Measurements from ENCODE around the gene FOXP1. TPM values are rescaled to one million over a fixed set of nuclear protein-coding genes. Genes with fewer than 3 reads are reported as not detected.

Gene FOXP1
- total and polyA plus RNA-seq, 2 of the 13 experiments (the other 11 are each of a cell fraction or from before 2014, with no cell fraction given), result 40.4 to 59.0 TPM

DNA sequence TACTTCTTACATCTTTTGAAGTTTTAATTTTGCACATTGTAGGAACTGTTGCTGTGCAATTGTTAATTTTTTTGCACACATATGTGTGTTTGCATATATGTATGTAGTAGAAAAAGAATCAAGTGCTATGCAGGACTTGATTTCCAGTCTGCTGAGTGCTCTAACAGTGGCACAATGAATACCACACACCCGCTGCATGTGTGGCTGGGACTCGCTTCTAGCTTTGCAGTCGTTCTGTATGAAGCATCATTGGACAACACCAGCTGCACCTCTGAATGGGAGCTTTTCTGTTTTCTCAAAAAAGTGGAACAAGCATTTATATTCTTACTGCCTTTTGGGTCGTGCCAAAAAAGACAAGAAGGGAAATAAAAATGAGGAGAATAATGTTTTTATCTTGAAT, 564.7 kb downstream of the FOXP1 start (continued):
- TF ChIP-seq, protein P1, sequence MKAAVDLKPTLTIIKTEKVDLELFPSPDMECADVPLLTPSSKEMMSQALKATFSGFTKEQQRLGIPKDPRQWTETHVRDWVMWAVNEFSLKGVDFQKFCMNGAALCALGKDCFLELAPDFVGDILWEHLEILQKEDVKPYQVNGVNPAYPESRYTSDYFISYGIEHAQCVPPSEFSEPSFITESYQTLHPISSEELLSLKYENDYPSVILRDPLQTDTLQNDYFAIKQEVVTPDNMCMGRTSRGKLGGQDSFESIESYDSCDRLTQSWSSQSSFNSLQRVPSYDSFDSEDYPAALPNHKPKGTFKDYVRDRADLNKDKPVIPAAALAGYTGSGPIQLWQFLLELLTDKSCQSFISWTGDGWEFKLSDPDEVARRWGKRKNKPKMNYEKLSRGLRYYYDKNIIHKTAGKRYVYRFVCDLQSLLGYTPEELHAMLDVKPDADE (CRISPR knock-in tag; IDR thresholded peaks at IDR 0.05), result no peak
- TF ChIP-seq ZSCAN25 (CRISPR knock-in tag; IDR thresholded peaks at IDR 0.05), result no peak
- TF ChIP-seq, protein P2, sequence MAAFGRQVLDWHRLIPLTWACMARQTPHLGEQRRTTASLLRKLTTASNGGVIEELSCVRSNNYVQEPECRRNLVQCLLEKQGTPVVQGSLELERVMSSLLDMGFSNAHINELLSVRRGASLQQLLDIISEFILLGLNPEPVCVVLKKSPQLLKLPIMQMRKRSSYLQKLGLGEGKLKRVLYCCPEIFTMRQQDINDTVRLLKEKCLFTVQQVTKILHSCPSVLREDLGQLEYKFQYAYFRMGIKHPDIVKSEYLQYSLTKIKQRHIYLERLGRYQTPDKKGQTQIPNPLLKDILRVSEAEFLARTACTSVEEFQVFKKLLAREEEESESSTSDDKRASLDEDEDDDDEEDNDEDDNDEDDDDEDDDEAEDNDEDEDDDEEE (CRISPR knock-in tag; IDR thresholded peaks at IDR 0.05), result no peak
- no peak for TF ChIP-seq ZNF468 (CRISPR knock-in tag; IDR thresholded peaks at IDR 0.05)
- TF ChIP-seq ZNF3 (CRISPR knock-in tag; IDR thresholded peaks at IDR 0.05), result no peak

DNA sequence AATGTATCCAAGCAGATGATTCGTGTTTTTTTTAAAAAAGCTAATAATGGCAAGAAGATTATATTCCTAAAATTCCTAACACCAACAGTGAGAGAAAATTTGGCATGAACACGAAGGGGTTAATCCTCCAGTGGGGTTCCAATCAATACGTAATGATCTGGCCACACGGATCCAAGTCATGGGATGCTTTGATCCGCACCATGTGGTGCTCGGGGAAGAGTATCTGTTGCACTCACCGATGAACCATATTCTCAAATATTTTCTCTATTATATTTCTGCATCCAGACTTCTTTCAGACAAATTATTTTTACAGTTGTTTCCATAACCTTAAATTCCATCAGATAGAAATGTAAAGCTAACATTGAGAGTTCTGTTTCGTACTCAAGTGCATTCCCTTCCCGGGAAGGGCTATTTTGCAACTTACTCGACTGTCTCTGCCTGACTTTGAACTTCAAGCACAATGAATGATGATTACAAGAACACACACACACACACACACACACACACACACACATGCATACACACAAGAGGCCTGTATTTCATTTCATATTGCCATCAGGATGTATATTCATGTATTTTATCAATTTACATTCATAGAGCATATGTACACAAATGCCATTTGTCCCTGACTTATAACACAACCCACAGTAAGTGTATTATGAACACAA, 567.2 kb downstream of the FOXP1 start:
- Histone ChIP-seq H4K20me1 (ENCODE audit: insufficient read depth, low read length) (peaks cover 9% of the 10 kb centered on the region; the same call in 1 of the 2 replicates), H3K9ac (ENCODE audit: insufficient read depth, low read depth, low read length) (no peak overlapping the region), H3K4me3 (replicated peaks in 1 of 3; ENCODE audit: insufficient read depth in 1 of 3, low read depth in 2 of 3, low read length in 3 of 3) (no peak overlapping the region), H2AFZ (ENCODE audit: low read length) (no peak overlapping the region), H3K36me3 (replicated peaks in 1 of 2; ENCODE audit: control insufficient read depth in 1 of 2, insufficient read depth in 2 of 2, low read length in 2 of 2) (peaks cover 5 to 27% of the 10 kb centered on the region in 2 experiments; a peak in 4 of 5 replicates), H3K27ac (ENCODE audit: extremely low read length, insufficient read depth, low read length) (no peak overlapping the region), H3K27me3 (ENCODE audit: control insufficient read depth in 1 of 2, insufficient read depth in 2 of 2, low read length in 2 of 2) (no peaks in the 10 kb centered on the region), H3K4me1 (ENCODE audit: insufficient read depth, low read length) (peaks cover 21% of the 10 kb centered on the region), H3K9me3 (ENCODE audit: low read length) (no peaks in the 10 kb centered on the region), H3K4me2 (ENCODE audit: low read depth, low read length) (no peak overlapping the region), H3K79me2 (ENCODE audit: insufficient read depth, low read length) (peaks cover 23% of the 10 kb centered on the region)
- ChIA-PET CTCF (ENCODE audit: low intra/inter-chr PET ratio, low total read pairs) (no interaction called here), POLR2A (no interaction called here)
- BruUV-seq (replicated peaks), result no TSS peak
- FAIRE-seq, result peak; percentile 4
- DNase-seq (ENCODE audit: low spot score), result peak; percentile 49
- in situ Hi-C loops (cut with HindIII; ENCODE audit: extremely low pct_ligation_motif_present, low pct_unique_long_range_greater_than_20kb), result no loop called here
- intact Hi-C loops (cut with micrococcal nuclease; ENCODE audit: unreplicated experiment), result no loop called here
- peak; percentile 41; the same call in 2 of the 3 replicates for ATAC-seq
- 59% methylated on average over 10 of the region's 10 CpGs for WGBS (ENCODE audit: low lambda C conversion rate)
- TF ChIP-seq ATF1 (CRISPR knock-in tag; IDR thresholded peaks at IDR 0.05) (no peak), SKI (IDR thresholded peaks at IDR 0.05; ENCODE audit: partially characterized antibody) (peak; percentile 66), SMC3 (IDR thresholded peaks at IDR 0.05; ENCODE audit: low read length) (no peak), PLRG1 (conservative IDR thresholded peaks at IDR 0.05) (no peak), ZNF296 (CRISPR knock-in tag; conservative IDR thresholded peaks at IDR 0.05) (no peak), GATAD2A (CRISPR knock-in tag; IDR thresholded peaks at IDR 0.05) (0 out of 2 replicates have a peak, but pooled peaks have one; percentile 4), ZNF652 (CRISPR knock-in tag; IDR thresholded peaks at IDR 0.05; ENCODE audit: borderline replicate concordance, low read depth) (peak; percentile 78), NFE2L1 (CRISPR knock-in tag; IDR thresholded peaks at IDR 0.05; ENCODE audit: borderline replicate concordance) (no peak), CHD4 (IDR thresholded peaks at IDR 0.05; ENCODE audit: borderline replicate concordance, low read length) (peak; percentile 35; the same call in 1 of the 2 replicates), MZF1 (CRISPR knock-in tag; IDR thresholded peaks at IDR 0.05; ENCODE audit: borderline replicate concordance) (no peak), CERS6 (CRISPR knock-in tag; IDR thresholded peaks at IDR 0.05) (no peak), KDM6A (CRISPR knock-in tag; IDR thresholded peaks at IDR 0.05; ENCODE audit: low read depth) (no peak), ZNF10 (CRISPR knock-in tag; IDR thresholded peaks at IDR 0.05; ENCODE audit: borderline replicate concordance, low read depth) (no peak), CEBPG (CRISPR knock-in tag; IDR thresholded peaks at IDR 0.05) (0 out of 2 replicates have a peak, but pooled peaks have one; percentile 18), ZNF891 (CRISPR knock-in tag; IDR thresholded peaks at IDR 0.05) (no peak), SOX6 (IDR thresholded peaks at IDR 0.05) (no peak), SOX6 (CRISPR knock-in tag; IDR thresholded peaks at IDR 0.05) (peak; percentile 61; the same call in 1 of the 2 replicates), EHMT2 (IDR thresholded peaks at IDR 0.05; ENCODE audit: borderline replicate concordance, low read depth, low read length) (no peak; the same call in 1 of the 2 replicates), FOXP1 (IDR thresholded peaks at IDR 0.05) (no peak), FOXP1 (CRISPR knock-in tag; IDR thresholded peaks at IDR 0.05) (0 out of 2 replicates have a peak, but pooled peaks have one; percentile 21)
